ENCODE results near the gene RPL35A.
"Not testable (repeated sequence)": the region's sequence is repeated elsewhere in the genome, so short reads cannot be mapped to it uniquely, and the experiment has no call there.

RPL35A gene

DNA sequence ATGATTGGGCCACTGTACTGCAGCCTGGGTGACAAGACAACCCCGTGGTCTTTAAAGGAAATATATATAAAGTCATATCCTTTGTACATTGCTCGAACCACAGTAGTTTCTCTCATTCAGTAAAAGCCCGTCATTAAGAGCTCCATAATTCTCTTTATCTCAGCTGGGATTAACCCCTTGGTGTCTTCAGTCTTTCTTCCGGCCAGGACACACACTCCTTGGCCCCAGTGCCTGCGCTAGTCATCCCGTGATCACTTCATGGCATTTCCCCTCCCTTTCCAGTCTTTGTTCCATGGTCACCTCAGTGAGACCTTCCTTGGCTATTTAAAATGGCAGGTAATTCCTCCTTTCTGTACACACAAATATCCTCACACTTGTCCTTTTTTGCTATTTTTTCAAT is 3.3 kb downstream of the RPL35A start:
- DNase-seq: no peak

- DNase-seq: no peak
Observed at GRCh38 chr3:197953881-197954280, 3.9 kb downstream of the RPL35A start.

DNA sequence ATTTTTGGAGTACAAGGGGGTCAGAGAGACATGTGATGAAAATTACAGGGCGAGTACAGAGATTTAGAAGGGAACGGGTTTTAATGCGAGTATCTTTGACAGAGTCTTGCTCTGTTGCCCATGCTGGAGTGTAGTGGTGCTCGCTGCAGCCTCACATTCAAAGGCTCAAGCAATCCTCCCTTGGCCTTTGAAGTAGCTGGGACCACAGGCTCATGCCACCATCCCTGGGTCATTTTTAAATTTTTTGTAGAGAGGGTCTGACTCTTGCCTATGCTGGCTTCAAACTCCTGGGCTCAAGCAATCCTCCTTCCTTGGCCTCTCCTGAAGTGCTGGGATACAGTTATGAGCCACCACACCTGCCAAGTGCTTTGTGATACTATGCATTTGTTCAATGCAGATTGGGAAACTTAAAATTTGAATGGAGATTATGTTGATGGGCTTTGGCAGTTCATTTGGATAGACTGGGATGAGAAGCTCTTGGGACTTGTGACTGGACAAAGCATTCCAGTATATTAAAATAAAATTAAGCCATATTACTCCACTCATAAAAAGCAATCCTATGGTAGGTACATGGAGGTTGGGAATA is 6.0 kb downstream of the RPL35A start:
- no peak for DNase-seq

DNA sequence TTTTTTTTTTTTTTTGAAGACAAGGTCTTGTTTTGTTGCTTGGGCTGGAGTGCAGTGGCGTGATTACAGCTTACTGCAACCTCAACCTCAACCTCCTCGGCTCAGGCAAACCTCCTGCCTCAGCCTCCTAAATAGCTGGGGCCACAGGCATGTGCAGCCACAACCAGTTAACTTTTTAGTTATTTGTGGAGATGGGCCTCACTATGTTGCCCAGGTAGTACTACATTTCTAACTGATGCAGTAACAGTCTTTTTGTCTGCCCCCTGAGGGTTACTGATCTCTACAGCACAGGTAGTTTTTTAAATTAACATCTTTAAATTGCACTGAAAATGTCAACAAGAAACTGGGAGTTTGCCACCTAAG is 6.6 kb downstream of the RPL35A start:
- DNase-seq: no peak

DNA sequence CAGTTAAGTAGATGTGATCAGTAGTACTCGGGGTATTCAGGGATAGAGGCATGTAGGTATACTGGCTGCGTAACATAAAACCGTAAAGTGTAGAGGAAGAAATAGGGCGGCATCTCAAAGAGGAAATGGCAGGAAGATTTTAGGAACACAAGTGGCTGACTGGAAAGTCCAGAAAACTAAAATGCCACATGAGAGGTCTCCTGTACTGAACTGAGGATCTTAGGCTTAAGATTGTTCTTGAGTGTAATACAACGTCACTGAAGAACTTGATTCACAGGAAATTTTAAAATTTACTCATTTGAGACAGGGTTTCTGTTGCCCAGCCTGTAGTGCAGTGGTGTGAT is 7.8 kb downstream of the RPL35A start:
- DNase-seq: no peak

GRCh38 chr3:197958346-197958745 is 8.4 kb downstream of the RPL35A start:
- DNase-seq: no peak

GRCh38 chr3:197958848-197959247 is 8.9 kb downstream of the RPL35A start:
- DNase-seq: not testable (repeated sequence)

- DNase-seq: no peak
Observed at GRCh38 chr3:197959500-197959890, 9.5 kb downstream of the RPL35A start.

DNA sequence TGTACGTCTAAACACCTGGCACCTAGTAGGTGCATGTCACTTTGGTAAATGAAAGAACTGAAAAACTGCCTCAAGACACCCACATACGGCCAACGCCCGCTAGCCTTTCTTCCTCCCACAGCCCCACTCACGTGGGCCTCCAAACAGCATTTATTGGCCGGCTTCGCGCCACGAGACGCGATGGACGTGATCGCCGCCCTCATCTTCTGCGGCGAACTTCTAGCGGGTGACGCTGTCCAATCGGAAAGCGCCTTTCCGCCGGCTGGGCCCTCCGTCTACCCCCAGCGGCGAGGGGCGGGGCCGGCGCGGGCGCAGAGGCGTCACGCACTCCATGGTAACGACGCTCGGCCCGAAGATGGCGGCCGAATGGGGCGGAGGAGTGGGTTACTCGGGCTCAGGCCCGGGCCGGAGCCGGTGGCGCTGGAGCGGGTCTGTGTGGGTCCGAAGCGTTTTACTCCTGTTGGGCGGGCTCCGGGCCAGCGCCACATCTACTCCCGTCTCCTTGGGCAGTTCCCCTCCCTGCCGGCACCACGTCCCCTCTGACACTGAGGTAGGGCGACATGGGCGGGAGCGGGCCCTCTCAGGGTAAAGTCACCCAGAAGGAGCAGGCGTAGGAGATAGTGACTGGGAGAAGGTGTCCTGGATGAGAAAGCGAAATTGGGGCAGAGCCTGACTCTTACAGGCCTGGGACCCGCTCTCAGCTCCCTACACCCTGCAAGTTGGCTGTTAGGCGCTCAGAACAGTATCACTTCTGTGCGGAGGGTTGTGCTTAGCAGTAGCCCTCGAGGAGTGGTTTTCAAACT is 10.1 kb downstream of the RPL35A start, which contains the start of gene LMLN:
LMLN (plus strand) TSS at position 327 of the 803 bp plus-strand sequence; CDS start at position 356, 29 bp downstream.
- DNase-seq: peak; percentile 89

DNA sequence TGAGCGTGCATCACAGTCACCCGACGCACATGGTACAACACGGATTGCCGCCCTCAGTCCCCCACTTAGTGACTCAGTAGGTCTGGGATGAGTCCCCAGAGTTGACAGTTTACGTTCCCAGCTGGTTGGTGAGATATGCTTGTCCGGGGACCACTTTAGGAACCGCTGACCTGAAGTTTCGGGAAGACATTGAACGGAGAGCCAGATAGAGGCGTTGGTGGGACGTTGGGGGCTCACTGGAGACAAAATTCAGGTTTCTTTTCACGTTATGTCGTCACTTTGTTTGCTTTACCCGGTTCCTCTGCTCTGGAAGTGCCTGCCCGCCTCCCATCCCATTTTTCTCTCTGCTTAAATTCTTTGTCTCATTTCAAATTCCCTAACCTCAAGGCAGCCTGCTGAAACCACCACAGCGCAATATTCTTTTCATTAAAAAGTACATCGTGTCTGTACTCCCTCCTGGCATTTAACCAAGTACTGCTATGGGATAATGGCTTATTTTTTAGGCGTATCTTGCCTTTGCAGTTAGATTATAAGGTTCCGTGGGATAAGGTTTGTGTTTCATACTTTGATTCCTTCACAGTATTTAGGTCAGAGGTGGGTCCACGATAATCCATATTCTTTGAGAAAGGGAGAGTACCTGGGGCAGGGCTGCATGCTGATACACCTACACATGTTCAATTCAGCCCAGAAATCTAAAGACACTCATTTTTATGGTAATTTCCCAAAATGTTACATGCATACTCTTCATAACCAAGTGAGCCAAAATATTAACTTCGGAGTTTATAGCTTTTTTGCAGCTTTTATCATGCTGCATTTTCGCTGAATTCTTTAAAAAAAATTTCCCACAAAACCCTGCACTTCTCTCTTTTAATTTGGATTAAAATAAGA is 10.9 kb downstream of the RPL35A start:
- DNase-seq: no peak

GRCh38 chr3:197961582-197961945 is 11.6 kb downstream of the RPL35A start:
- DNase-seq: no peak

- no peak for DNase-seq
Observed at GRCh38 chr3:197963019-197963637, 13.1 kb downstream of the RPL35A start.

DNA sequence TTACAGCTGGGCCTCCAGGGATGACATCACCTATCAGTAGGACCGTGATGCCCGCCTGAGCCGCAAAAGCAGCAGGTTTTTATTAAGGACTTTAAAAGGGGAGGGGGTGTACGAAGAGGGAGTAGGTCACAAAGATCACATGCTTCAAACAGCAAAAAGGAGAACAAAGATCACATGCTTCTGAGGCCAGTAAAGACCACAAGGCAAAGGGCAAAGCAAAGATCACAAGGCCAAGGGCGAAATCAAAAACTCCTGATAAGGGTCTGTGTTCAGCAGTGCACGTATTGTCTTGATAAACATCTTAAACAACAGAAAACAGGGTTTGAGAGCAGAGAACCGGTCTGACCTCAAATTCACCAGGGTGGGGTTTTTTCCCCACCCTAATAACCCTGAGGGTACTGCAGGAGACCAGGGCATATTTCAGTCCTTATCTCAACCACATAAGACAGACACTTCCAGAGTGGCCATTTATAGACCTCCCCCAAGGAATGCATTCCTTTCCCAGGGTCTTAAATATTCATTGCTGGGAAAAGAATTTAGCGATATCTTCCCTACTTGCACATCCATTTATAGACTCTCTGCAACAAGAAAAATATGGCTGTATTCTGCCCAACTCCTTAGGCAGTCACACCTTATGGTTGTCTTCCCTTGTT is 17.5 kb downstream of the RPL35A start:
- DNase-seq: not testable (repeated sequence)

DNA sequence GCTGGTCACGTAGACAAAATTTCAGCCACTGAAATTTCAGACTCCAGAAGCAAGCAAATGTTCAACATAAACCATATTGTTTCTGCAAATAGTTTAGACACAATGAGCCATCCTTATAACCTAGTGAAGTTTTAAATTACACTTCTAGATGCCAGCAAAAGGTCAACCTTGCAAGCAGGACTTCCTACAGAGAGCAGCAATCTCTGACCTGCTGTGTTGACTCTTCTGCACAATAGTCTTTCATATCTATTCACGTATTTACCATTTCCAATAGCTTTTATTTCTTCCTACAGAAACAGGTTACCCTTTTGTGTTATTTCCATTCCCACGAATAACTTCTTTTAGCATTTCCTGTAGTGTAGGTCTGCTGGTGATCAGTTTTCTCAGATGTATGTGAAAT is 20.6 kb downstream of the RPL35A start:
- no peak for DNase-seq

- DNase-seq: no peak
Observed at GRCh38 chr3:197974016-197974415, 24.0 kb downstream of the RPL35A start.

DNA sequence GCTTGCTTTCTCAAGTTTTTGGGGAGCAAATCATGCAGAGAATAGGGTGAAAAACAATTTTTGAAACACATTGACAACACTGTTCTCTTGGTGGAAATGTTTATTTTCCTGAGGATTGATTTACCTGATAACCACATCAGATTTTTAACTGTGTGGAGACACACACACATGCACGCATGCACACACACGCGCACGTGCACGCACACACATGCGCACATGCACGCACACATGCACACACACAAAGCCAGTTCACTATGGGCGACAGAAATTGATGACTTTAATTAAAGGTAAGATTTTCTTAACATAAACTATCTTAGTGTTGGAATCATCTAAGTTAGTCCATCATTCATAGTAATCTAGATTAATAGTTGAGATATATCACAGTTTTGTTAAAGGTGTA is 25.3 kb downstream of the RPL35A start:
- no peak for DNase-seq

DNA sequence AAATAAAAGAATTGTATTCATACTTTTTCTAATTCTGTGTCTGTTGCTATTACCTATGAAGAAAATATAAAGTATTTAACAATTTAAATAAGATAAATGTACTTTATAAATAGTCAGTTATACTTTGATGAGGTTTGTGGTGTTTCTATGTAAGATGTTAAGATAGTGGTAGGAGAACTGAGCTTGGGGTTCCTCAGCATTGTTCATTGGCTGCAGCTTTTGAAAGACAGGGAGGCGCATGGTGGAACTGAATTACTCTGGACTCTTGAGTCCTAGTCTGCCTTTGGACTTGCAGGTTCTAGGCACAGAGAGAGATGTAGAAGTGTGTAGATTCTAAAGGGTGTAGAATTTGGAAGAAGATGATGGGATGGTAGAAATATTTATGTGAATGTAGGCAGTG is 33.1 kb downstream of the RPL35A start:
- DNase-seq: no peak

DNA sequence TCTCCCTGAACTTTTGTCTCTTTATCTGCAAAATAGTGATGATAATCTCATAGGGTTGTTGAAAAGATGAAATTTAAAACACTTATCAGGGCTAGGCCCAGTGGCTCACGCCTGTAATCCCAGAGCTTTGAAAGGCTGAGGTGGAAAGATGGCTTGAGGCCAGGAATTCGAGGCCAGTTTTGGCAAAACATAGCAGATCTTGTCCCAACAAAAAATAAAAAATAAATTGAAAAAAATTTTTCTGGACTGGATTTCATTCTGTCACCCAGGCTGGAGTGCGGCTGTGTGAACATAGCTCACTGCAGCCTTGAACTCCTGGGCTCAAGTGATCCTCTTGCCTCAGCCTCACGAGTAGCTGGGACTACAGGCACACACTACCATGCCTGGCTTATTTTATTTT is 39.7 kb downstream of the RPL35A start:
- no peak for DNase-seq

DNA sequence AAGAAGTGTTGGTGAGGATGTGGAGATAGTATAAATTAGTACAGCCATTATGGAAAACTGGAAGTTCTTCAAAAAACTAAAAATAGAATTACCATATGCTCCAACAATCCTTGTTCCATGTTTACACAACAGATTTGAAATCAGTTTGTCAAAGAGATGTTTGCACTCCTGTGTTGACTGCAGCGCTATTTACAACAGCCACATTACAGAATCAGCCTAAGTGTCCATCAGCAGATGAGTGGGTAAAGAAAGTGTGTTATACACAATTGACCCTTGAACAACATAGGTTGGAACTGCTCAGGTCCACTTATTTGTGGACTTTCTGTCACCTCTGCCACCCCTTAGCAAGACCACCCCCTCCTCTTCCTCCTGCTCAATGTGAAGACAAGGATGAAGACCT is 44.7 kb downstream of the RPL35A start:
- no peak for DNase-seq

GRCh38 chr3:197996855-197997254 is 46.9 kb downstream of the RPL35A start:
- DNase-seq: no peak

GRCh38 chr3:197997936-197998335 is 47.9 kb downstream of the RPL35A start:
- no peak for DNase-seq
